Kidney (tissue), 22 donors: Measurements from ENCODE around the gene MATN1. TPM values are rescaled to one million over a fixed set of nuclear protein-coding genes. Genes with fewer than 3 reads are reported as not detected.

Experiments
- DNase-seq, 5 donors: peaks; one replicate each; pipeline ENCODE4 v3.0.0-alpha.2; 2013 to 2020
- FAIRE-seq: peaks from 2 replicates; lab custom pipeline; 2012; peaks lifted over from hg19 to GRCh38; lab: Jason Lieb, UNC
- H3K27ac ChIP-seq, 2 donors: one replicate each; pipeline ENCODE4 v1.7.0; 2013; ENCODE audit warnings: low read depth in 2 of 2, low read length in 2 of 2, inconsistent platforms in 1 of 2
- H3K27me3 ChIP-seq: one replicate; pipeline ENCODE4 v1.7.1; 2013; ENCODE audit warnings: low read length, inconsistent platforms; ENCODE audit not compliant: control insufficient read depth, insufficient read depth
- H3K36me3 ChIP-seq, 3 donors: one replicate each; pipeline versions ENCODE4 v1.7.0 to v1.7.1; 2013; ENCODE audit warnings: low read length in 3 of 3, control low read depth in 1 of 3, inconsistent platforms in 1 of 3; ENCODE audit not compliant: insufficient read depth in 3 of 3, control insufficient read depth in 2 of 3
- H3K4me1 ChIP-seq, 3 donors: one replicate each; pipeline versions ENCODE4 v1.7.0 to v1.7.1; 2013; ENCODE audit warnings: low read length in 3 of 3, inconsistent platforms in 1 of 3, low read depth in 1 of 3; ENCODE audit not compliant: control insufficient read depth in 2 of 3, insufficient read depth in 2 of 3
- H3K4me3 ChIP-seq, 3 donors: one replicate each; pipeline versions ENCODE4 v1.7.0 to v1.8.1; 2013; ENCODE audit warnings: low read length in 3 of 3, control low read depth in 1 of 3, inconsistent platforms in 1 of 3
- H3K9ac ChIP-seq, 3 donors: one replicate each; pipeline versions ENCODE4 v1.7.0 to v1.7.1; 2013; ENCODE audit warnings: low read length in 3 of 3, control low read depth in 1 of 3, inconsistent platforms in 1 of 3
- H3K9me3 ChIP-seq, 3 donors: one replicate each; pipeline versions ENCODE4 v1.7.0 to v1.7.1; 2013; ENCODE audit warnings: low read length in 3 of 3, control low read depth in 1 of 3, inconsistent platforms in 1 of 3; ENCODE audit not compliant: control insufficient read depth in 2 of 3, insufficient read depth in 1 of 3
- CTCF ChIP-seq: IDR thresholded peaks from 3 replicates; pipeline ENCODE4 v1.5.1; 2012; ENCODE audit warnings: mild to moderate bottlenecking, moderate library complexity, borderline replicate concordance; ENCODE audit not compliant: insufficient read depth; ENCODE audit errors: extremely low read depth
- intact Hi-C: fragments of 100-400 bp; cut with DNase I; formaldehyde crosslinking; loops from one replicate; pipeline ENCODE4 v1.11.1; 2022
- long read RNA-seq, 10 donors: library from polyadenylated mRNA in 1 of 10; unstranded in 1 of 10; transcript quantifications; one replicate each; pipeline ENCODE4 v2.0.0 and lab custom pipeline, GENCODE V29; 2021 to 2026
- polyA plus RNA-seq: library from polyadenylated mRNA; stranded (reverse); fragments of 350-450 nt; fragmentation: Illumina TruSeq; extraction: RNeasy Lipid Tissue Mini Kit (QIAGEN cat#74804); gene quantifications from one replicate; pipeline ENCODE4 v1.2.3, GENCODE V29; 2014; ENCODE audit warnings: low read depth, low replicate concordance; ENCODE audit not compliant: insufficient read depth
- total RNA-seq: library from RNA; stranded (reverse); fragmentation: NEBNext Ultra II Directional; extraction: Animal tissue kit (Norgen Biotek cat#: 25700); gene quantifications from one replicate; pipeline ENCODE4 v1.2.1, GENCODE V29; 2021
- donor health status: control.
- donor health status: control.
- donor health status: control.
- donor health status: control.
- donor health status: control.
- donor health status: DM: yes; HTN: yes; CAD: no.
- donor health status: Normal renal cell carcinoma (clear cell type).

The MATN1 gene, protein sequence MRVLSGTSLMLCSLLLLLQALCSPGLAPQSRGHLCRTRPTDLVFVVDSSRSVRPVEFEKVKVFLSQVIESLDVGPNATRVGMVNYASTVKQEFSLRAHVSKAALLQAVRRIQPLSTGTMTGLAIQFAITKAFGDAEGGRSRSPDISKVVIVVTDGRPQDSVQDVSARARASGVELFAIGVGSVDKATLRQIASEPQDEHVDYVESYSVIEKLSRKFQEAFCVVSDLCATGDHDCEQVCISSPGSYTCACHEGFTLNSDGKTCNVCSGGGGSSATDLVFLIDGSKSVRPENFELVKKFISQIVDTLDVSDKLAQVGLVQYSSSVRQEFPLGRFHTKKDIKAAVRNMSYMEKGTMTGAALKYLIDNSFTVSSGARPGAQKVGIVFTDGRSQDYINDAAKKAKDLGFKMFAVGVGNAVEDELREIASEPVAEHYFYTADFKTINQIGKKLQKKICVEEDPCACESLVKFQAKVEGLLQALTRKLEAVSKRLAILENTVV
- 0.13 TPM for total RNA-seq
- not detected for polyA plus RNA-seq
- long read RNA-seq, donor 1, result 0 reads
- long read RNA-seq, donor 2, result 0 reads
- long read RNA-seq, donor 3, result 0 reads
- long read RNA-seq, donor 4, result 0 reads
- long read RNA-seq, donor 5, result 0 reads
- long read RNA-seq, donor 6, result 0 reads
- long read RNA-seq, donor 7, partial matches to known transcripts, result 0 of 2 reads
- long read RNA-seq, donor 7, other reads (novel, unspliced or antisense), result 2 of 2 reads
- long read RNA-seq, donor 8, result 0 reads
- long read RNA-seq, donor 9, result 0 reads
- long read RNA-seq, donor 10, result 0 reads

DNA sequence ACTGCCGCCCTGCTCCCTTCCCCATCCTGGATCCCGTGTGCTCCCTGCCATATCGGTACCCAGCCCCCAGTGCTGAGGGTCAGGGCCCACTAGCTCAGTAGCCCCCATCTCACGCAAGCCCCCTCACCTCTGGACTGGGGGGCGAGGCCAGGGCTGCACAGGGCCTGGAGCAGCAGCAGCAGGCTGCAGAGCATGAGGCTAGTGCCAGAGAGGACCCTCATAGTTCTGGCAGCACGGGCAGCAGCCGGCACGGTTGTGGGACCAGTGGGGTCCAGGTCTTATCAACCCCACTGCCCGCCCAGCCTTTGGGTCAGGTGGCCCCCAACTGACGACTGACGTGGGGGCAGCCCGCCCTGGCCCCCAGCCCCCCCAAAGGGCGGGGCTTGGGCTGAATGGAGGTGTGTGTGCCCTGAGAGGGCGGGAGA is at the start of gene MATN1:
TSS of gene MATN1 (minus strand) at position 255 of the 425 bp plus-strand sequence. CDS start at position 221, 34 bp downstream.
- Histone ChIP-seq H3K36me3 (no peaks in the 10 kb centered on the region), H3K4me1 (peaks cover 0 to 9% (median 8%) of the 10 kb centered on the region in 3 donors), H3K27ac (no peak within 1 kb of the TSS), H3K4me3 (no peak within 1 kb of the TSS), H3K9ac (no peak within 1 kb of the TSS), H3K27me3 (no peaks in the 10 kb centered on the region), H3K9me3 (no peaks in the 10 kb centered on the region)
- intact Hi-C loops, result loop anchor here (5.0 kb wide), 1 partner anchor 54 kb away; no protein-coding TSS in a partner anchor
- peak in 1 of 5 donors; percentile 52 for DNase-seq
- FAIRE-seq, result no peak
- TF ChIP-seq CTCF, result no peak

GRCh38 chr1:30771005-30771404 is 47.6 kb upstream of the MATN1 start:
- no peaks in the 10 kb centered on the region for H3K9me3 ChIP-seq

GRCh38 chr1:30770150-30770549 is 46.8 kb upstream of the MATN1 start:
- intact Hi-C loops, result no loop called here
- H3K4me3 ChIP-seq, result no peak overlapping the region
- no peaks in the 10 kb centered on the region for H3K36me3 ChIP-seq
- FAIRE-seq (no peak), DNase-seq (peak in 1 of 5 donors; percentile 52)
- H3K27me3 ChIP-seq, result no peaks in the 10 kb centered on the region
- no peak overlapping the region for H3K9ac ChIP-seq
- H3K4me1 ChIP-seq, result no peaks in the 10 kb centered on the region
- TF ChIP-seq CTCF, result no peak
- no peaks in the 10 kb centered on the region for H3K9me3 ChIP-seq
- H3K27ac ChIP-seq, result no peak overlapping the region

More at GRCh38 chr1:30771005-30771404, 47.6 kb upstream of the MATN1 start:
- H3K4me1 ChIP-seq, result no peaks in the 10 kb centered on the region
- no peak for DNase-seq
- FAIRE-seq, result no peak
- no peak overlapping the region for H3K4me3 ChIP-seq
- H3K9ac ChIP-seq, result no peak overlapping the region
- H3K27me3 ChIP-seq, result no peaks in the 10 kb centered on the region
- no peak for TF ChIP-seq CTCF
- intact Hi-C loops, result no loop called here
- no peak overlapping the region for H3K27ac ChIP-seq
- H3K36me3 ChIP-seq, result no peaks in the 10 kb centered on the region
